ENCODE results near the gene RGS16.

DNA sequence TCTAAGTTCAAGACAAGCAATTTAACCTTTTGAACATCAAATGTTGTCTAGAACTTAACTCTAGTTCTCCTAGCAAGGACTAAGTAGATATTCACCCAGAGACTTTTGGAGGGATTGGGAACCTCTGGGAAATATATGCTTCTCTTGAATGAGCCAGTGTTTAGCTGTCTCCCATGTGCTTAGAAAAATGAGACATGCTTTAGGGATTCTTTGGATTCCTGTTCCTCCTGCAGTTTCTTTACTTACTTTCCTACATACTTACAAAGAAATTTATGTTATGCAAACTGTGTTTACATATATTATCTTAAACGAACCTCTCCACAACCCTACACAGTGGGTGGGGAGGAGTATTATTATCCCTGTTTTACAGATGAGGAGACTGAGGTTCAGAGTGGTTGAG is 54.4 kb downstream of the RGS16 start:
- TF ChIP-seq, protein P1, sequence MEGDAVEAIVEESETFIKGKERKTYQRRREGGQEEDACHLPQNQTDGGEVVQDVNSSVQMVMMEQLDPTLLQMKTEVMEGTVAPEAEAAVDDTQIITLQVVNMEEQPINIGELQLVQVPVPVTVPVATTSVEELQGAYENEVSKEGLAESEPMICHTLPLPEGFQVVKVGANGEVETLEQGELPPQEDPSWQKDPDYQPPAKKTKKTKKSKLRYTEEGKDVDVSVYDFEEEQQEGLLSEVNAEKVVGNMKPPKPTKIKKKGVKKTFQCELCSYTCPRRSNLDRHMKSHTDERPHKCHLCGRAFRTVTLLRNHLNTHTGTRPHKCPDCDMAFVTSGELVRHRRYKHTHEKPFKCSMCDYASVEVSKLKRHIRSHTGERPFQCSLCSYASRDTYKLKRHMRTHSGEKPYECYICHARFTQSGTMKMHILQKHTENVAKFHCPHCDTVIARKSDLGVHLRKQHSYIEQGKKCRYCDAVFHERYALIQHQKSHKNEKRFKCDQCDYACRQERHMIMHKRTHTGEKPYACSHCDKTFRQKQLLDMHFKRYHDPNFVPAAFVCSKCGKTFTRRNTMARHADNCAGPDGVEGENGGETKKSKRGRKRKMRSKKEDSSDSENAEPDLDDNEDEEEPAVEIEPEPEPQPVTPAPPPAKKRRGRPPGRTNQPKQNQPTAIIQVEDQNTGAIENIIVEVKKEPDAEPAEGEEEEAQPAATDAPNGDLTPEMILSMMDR (IDR thresholded peaks at IDR 0.05): no peak
- TF ChIP-seq POLR2AphosphoS5 (IDR thresholded peaks at IDR 0.05): no peak
- no peak for TF ChIP-seq POLR2A (IDR thresholded peaks at IDR 0.05)

Measured in prostate gland (tissue), 2 donors.